ENCODE data around the gene ASH1L. TPM values are rescaled to one million over a fixed set of nuclear protein-coding genes. Genes with fewer than 3 reads are reported as not detected.

The ASH1L gene
- total and polyA plus RNA-seq, 9 of the 15 experiments (the other 6 are each of a cell fraction or from before 2014, with no cell fraction given) = 2.0 to 23.3 (median 14.6) TPM

DNA sequence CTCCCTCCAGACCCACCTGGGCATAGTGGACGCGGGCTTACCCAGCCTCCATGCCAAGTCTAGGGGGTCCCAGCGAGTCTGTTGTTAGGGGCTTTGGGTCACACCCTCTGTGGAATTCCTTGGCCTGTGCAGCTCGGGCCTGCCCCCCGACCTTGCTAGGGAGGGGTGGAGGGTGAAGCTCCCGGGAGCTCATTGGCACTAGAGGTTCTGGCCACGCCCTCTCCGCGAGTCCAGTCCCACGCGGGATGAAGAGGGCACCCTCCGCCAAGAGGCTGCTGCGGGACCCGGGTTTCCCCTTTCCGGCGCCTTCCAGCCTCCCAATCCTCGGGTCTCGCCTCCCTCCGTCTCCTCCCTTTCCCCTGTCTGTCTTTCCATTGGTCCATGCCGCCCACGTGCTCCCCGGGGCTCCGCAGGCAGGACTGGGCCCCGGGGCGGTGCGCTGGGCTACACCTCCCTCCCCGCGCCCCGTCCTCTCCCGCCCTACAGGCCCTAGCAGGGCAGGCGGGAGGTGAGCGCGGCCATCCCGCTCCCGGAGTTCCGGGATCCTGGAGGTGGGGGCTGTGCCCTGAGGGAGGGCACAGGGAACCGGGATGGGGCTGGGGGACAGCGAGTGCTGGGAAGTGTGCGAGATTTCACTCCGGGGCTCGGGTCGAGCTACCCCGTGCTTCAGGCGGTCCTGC is 238.4 kb downstream of the ASH1L start (continued):
- TF ChIP-seq, protein P1, sequence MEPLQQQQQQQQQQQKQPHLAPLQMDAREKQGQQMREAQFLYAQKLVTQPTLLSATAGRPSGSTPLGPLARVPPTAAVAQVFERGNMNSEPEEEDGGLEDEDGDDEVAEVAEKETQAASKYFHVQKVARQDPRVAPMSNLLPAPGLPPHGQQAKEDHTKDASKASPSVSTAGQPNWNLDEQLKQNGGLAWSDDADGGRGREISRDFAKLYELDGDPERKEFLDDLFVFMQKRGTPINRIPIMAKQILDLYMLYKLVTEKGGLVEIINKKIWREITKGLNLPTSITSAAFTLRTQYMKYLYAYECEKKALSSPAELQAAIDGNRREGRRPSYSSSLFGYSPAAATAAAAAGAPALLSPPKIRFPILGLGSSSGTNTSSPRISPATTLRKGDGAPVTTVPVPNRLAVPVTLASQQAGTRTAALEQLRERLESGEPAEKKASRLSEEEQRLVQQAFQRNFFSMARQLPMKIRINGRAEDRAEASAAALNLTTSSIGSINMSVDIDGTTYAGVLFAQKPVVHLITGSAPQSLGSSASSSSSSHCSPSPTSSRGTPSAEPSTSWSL (CRISPR knock-in tag; IDR thresholded peaks at IDR 0.05; ENCODE audit: borderline replicate concordance) = no peak
- TF ChIP-seq E2F5 (CRISPR knock-in tag; IDR thresholded peaks at IDR 0.05) = no peak
- TF ChIP-seq, protein P2, sequence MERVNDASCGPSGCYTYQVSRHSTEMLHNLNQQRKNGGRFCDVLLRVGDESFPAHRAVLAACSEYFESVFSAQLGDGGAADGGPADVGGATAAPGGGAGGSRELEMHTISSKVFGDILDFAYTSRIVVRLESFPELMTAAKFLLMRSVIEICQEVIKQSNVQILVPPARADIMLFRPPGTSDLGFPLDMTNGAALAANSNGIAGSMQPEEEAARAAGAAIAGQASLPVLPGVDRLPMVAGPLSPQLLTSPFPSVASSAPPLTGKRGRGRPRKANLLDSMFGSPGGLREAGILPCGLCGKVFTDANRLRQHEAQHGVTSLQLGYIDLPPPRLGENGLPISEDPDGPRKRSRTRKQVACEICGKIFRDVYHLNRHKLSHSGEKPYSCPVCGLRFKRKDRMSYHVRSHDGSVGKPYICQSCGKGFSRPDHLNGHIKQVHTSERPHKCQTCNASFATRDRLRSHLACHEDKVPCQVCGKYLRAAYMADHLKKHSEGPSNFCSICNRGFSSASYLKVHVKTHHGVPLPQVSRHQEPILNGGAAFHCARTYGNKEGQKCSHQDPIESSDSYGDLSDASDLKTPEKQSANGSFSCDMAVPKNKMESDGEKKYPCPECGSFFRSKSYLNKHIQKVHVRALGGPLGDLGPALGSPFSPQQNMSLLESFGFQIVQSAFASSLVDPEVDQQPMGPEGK (CRISPR knock-in tag; IDR thresholded peaks at IDR 0.05; ENCODE audit: borderline replicate concordance) = no peak
- TF ChIP-seq ZBTB11 (CRISPR knock-in tag; IDR thresholded peaks at IDR 0.05) = peak in 1 of 3 experiments; percentile 67; a peak in 1 of 6 replicates
- TF ChIP-seq U2AF2 (optimal IDR thresholded peaks at IDR 0.05; ENCODE audit: low read depth, low read length) = no peak
- TF ChIP-seq MEIS2 (IDR thresholded peaks at IDR 0.05; ENCODE audit: partially characterized antibody) = no peak
- TF ChIP-seq HNRNPH1 (optimal IDR thresholded peaks at IDR 0.05; ENCODE audit: low read depth, low read length) = no peak
- no peak for TF ChIP-seq SMAD3 (CRISPR knock-in tag; conservative IDR thresholded peaks at IDR 0.05)
- no peak for TF ChIP-seq U2AF1 (optimal IDR thresholded peaks at IDR 0.05; ENCODE audit: low read depth, low read length)
- no peak for TF ChIP-seq ZNF79 (CRISPR knock-in tag; IDR thresholded peaks at IDR 0.05; ENCODE audit: low read depth)
- TF ChIP-seq PPARD (CRISPR knock-in tag; IDR thresholded peaks at IDR 0.05) = no peak
- TF ChIP-seq, protein P3, sequence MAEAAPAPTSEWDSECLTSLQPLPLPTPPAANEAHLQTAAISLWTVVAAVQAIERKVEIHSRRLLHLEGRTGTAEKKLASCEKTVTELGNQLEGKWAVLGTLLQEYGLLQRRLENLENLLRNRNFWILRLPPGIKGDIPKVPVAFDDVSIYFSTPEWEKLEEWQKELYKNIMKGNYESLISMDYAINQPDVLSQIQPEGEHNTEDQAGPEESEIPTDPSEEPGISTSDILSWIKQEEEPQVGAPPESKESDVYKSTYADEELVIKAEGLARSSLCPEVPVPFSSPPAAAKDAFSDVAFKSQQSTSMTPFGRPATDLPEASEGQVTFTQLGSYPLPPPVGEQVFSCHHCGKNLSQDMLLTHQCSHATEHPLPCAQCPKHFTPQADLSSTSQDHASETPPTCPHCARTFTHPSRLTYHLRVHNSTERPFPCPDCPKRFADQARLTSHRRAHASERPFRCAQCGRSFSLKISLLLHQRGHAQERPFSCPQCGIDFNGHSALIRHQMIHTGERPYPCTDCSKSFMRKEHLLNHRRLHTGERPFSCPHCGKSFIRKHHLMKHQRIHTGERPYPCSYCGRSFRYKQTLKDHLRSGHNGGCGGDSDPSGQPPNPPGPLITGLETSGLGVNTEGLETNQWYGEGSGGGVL (CRISPR knock-in tag; IDR thresholded peaks at IDR 0.05) = no peak
